ENCODE measurements around the gene PHLDA1. TPM values are rescaled to one million over a fixed set of nuclear protein-coding genes. Genes with fewer than 3 reads are reported as not detected.
A peak's percentile ranks its signal among the peaks of the same experiment; 100 is the strongest.

Gene PHLDA1
- total RNA-seq, 1 experiment from 2014 or later = 181 TPM

DNA sequence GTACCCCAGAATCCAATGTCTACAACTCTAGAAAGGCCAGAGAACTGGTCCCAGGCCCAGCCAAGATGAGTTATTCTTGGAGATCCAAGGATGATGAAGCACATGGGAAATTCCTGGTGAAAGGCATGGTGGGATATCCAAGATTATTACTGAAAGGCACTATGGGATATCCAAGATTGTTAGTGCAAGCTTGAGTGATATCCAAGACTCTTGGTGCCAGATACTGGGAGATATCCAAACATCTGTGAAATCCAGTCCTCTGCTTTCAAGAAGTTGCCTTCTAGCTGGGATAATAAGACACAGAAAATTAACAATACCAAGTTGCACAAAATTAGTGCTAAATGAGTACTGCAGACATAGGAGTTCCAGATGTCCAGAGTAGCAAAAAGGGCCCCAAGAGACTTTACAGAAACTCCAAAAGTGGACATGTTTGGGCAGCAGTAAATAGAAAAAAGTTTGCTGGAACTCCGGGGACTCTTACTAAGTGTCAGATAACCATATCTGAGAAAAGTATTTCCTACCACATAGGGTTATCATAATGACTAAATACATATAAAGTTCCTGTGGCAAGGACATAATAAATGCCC lies 34.6 kb downstream of the PHLDA1 start:
- peak; percentile 59 for ATAC-seq
- ChIA-PET POLR2A (ENCODE audit: unreplicated experiment) (interaction anchor here (0.6 kb wide), 1 partner anchor 269 kb away, joined by 29 read pairs; no protein-coding TSS in a partner anchor), CTCF (interaction anchor here (0.6 kb wide), 1 partner anchor 28 kb away, joined by 3 read pairs; no protein-coding TSS in a partner anchor)
- H4K20me1 ChIP-seq (ENCODE audit: low read length) = no peaks in the 10 kb centered on the region
- H3K9ac ChIP-seq (ENCODE audit: low read length) = no peak overlapping the region
- H3K4me1 ChIP-seq (ENCODE audit: insufficient read depth, low read length) = peaks cover 50% of the 10 kb centered on the region
- no peak overlapping the region for H3K4me3 ChIP-seq (ENCODE audit: low read length)
- H3K27ac ChIP-seq (ENCODE audit: low read length) = peak overlapping the region; percentile 32
- H2AFZ ChIP-seq (ENCODE audit: low read length) = peak overlapping the region; percentile 30; the same call in 1 of the 2 replicates
- no peaks in the 10 kb centered on the region for H3K27me3 ChIP-seq (ENCODE audit: low read length)
- H3K4me2 ChIP-seq (ENCODE audit: low read length) = peak overlapping the region; percentile 36
- TF ChIP-seq EZH2 (IDR thresholded peaks at IDR 0.05; ENCODE audit: low read length, unreplicated experiment) (no peak), EZH2phosphoT487 (IDR thresholded peaks at IDR 0.05; ENCODE audit: borderline replicate concordance, low read length) (no peak)
- TF ChIP-seq, protein P1, sequence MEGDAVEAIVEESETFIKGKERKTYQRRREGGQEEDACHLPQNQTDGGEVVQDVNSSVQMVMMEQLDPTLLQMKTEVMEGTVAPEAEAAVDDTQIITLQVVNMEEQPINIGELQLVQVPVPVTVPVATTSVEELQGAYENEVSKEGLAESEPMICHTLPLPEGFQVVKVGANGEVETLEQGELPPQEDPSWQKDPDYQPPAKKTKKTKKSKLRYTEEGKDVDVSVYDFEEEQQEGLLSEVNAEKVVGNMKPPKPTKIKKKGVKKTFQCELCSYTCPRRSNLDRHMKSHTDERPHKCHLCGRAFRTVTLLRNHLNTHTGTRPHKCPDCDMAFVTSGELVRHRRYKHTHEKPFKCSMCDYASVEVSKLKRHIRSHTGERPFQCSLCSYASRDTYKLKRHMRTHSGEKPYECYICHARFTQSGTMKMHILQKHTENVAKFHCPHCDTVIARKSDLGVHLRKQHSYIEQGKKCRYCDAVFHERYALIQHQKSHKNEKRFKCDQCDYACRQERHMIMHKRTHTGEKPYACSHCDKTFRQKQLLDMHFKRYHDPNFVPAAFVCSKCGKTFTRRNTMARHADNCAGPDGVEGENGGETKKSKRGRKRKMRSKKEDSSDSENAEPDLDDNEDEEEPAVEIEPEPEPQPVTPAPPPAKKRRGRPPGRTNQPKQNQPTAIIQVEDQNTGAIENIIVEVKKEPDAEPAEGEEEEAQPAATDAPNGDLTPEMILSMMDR (conservative IDR thresholded peaks at IDR 0.05; ENCODE audit: low read depth, low read length) = no peak
- no peaks in the 10 kb centered on the region for H3K36me3 ChIP-seq (ENCODE audit: low read depth, low read length)
- no peaks in the 10 kb centered on the region for H3K79me2 ChIP-seq (ENCODE audit: low read length)
- intact Hi-C loops (cut with micrococcal nuclease) = no loop called here
- no peaks in the 10 kb centered on the region for H3K9me3 ChIP-seq (ENCODE audit: low read length)
- H3F3A ChIP-seq (ENCODE audit: low read length, unreplicated experiment) = no peaks in the 10 kb centered on the region
- BruUV-seq (replicated peaks) = no TSS peak
- no peaks in the 10 kb centered on the region for H3K9me2 ChIP-seq (replicated peaks; ENCODE audit: low read length)
- peak; percentile 47 for DNase-seq

DNA sequence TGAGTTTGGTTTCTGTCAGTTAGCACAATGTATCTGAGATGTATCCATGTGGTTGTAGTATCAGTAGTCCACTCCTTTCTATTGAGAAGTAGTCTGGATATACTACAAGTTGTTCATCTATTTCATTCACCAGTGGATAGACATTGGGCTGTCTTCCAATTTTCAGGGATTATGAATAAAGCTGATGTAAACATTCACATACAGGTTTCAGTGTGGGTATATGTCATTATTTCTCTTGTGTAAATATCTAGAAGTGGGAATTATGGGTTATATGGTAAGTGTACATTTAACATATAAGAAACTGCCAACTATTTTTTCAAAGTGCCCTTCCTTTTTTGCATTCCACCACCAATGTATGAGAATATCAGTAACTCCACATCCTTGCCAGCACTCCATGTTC lies 35.9 kb downstream of the PHLDA1 start:
- CTCF ChIA-PET = no interaction called here
- no peaks in the 10 kb centered on the region for H3K27me3 ChIP-seq (ENCODE audit: low read length)
- DNase-seq = peak; percentile 73
- H3K4me3 ChIP-seq (ENCODE audit: low read length) = no peak overlapping the region
- intact Hi-C loops (cut with micrococcal nuclease) = no loop called here
- H3K79me2 ChIP-seq (ENCODE audit: low read length) = no peaks in the 10 kb centered on the region
- no peaks in the 10 kb centered on the region for H3K9me3 ChIP-seq (ENCODE audit: low read length)
- peak; percentile 65 for ATAC-seq
- no peak overlapping the region for H3K9ac ChIP-seq (ENCODE audit: low read length)
- H3K4me1 ChIP-seq (ENCODE audit: insufficient read depth, low read length) = peaks cover 50% of the 10 kb centered on the region
- H3K9me2 ChIP-seq (replicated peaks; ENCODE audit: low read length) = no peaks in the 10 kb centered on the region
- BruUV-seq (replicated peaks) = no TSS peak
- no peaks in the 10 kb centered on the region for H3F3A ChIP-seq (ENCODE audit: low read length, unreplicated experiment)
- no peak overlapping the region for H3K4me2 ChIP-seq (ENCODE audit: low read length)
- TF ChIP-seq, protein P1 (conservative IDR thresholded peaks at IDR 0.05; ENCODE audit: low read depth, low read length) = no peak
- no peak for TF ChIP-seq EZH2 (IDR thresholded peaks at IDR 0.05; ENCODE audit: low read length, unreplicated experiment)
- no peak for TF ChIP-seq EZH2phosphoT487 (IDR thresholded peaks at IDR 0.05; ENCODE audit: borderline replicate concordance, low read length)
- no peak overlapping the region for H2AFZ ChIP-seq (ENCODE audit: low read length)
- POLR2A ChIA-PET (ENCODE audit: unreplicated experiment) = interaction anchor here (0.6 kb wide), 1 partner anchor 175 kb away, joined by 4 read pairs; no protein-coding TSS in a partner anchor
- H3K36me3 ChIP-seq (ENCODE audit: low read depth, low read length) = no peaks in the 10 kb centered on the region
- H3K27ac ChIP-seq (ENCODE audit: low read length) = peak overlapping the region; percentile 4; the same call in 1 of the 2 replicates
- no peaks in the 10 kb centered on the region for H4K20me1 ChIP-seq (ENCODE audit: low read length)

- Histone ChIP-seq H3K27ac (ENCODE audit: low read length) (no peak overlapping the region), H3K36me3 (ENCODE audit: low read depth, low read length) (no peaks in the 10 kb centered on the region), H3K4me3 (ENCODE audit: low read length) (no peak overlapping the region), H2AFZ (ENCODE audit: low read length) (no peak overlapping the region), H3F3A (ENCODE audit: low read length, unreplicated experiment) (no peaks in the 10 kb centered on the region), H3K79me2 (ENCODE audit: low read length) (no peaks in the 10 kb centered on the region), H4K20me1 (ENCODE audit: low read length) (no peaks in the 10 kb centered on the region), H3K4me1 (ENCODE audit: insufficient read depth, low read length) (peaks cover 49% of the 10 kb centered on the region), H3K9me3 (ENCODE audit: low read length) (no peaks in the 10 kb centered on the region), H3K9me2 (replicated peaks; ENCODE audit: low read length) (no peaks in the 10 kb centered on the region), H3K9ac (ENCODE audit: low read length) (no peak overlapping the region), H3K4me2 (ENCODE audit: low read length) (no peak overlapping the region), H3K27me3 (ENCODE audit: low read length) (no peaks in the 10 kb centered on the region)
- no peak for DNase-seq
- POLR2A ChIA-PET (ENCODE audit: unreplicated experiment) = interaction anchor here (0.6 kb wide), 1 partner anchor 34 kb away, joined by 4 read pairs; no protein-coding TSS in a partner anchor
- TF ChIP-seq, protein P1 (conservative IDR thresholded peaks at IDR 0.05; ENCODE audit: low read depth, low read length) = no peak
- TF ChIP-seq EZH2 (IDR thresholded peaks at IDR 0.05; ENCODE audit: low read length, unreplicated experiment) (no peak), EZH2phosphoT487 (IDR thresholded peaks at IDR 0.05; ENCODE audit: borderline replicate concordance, low read length) (no peak)
- no peak for ATAC-seq
- intact Hi-C loops (cut with micrococcal nuclease) = no loop called here
- CTCF ChIA-PET = no interaction called here
- BruUV-seq (replicated peaks) = no TSS peak
These were observed 37.4 kb downstream of the PHLDA1 start for GRCh38 chr12:75994069-75994740.

All from PC-3 (cell line).